Stimulated activated naive CD8-positive, alpha-beta T cell treated with anti-CD3 and anti-CD28 coated beads, Interleukin-15, amount 100 ng/mL, for 72 hours (primary cell): Measurements from ENCODE around the gene ZNF775.
A peak's percentile ranks its signal among the peaks of the same experiment; 100 is the strongest.
"Not testable (repeated sequence)": the region's sequence is repeated elsewhere in the genome, so short reads cannot be mapped to it uniquely, and the experiment has no call there.

Experiments
- ATAC-seq: fragments of 150-1000 bp; cut with Tn5 transposase; 2 replicates; pipeline ENCODE4 v1.10.0; 2021; ENCODE audit warnings: mild to moderate bottlenecking, moderate library complexity
- DNase-seq, 2 donors: peaks; one replicate each; pipeline ENCODE4 v3.0.0; 2021 to 2022
- H3K27ac Mint-ChIP-seq, 2 donors: one replicate each; pipeline ENCODE4 v1.8.0; 2022; ENCODE audit warnings: mild to moderate bottlenecking in 2 of 2, mixed read lengths in 2 of 2, moderate library complexity in 2 of 2
- H3K27me3 Mint-ChIP-seq: one replicate; pipeline ENCODE4 v1.8.0; 2022; ENCODE audit warnings: mixed read lengths
- H3K4me1 Mint-ChIP-seq: one replicate; pipeline ENCODE4 v1.8.0; 2022; ENCODE audit warnings: mild to moderate bottlenecking, mixed read lengths
- H3K4me3 Mint-ChIP-seq, 2 donors: one replicate each; pipeline ENCODE4 v1.8.0; 2022; ENCODE audit warnings: mild to moderate bottlenecking in 2 of 2, mixed read lengths in 2 of 2, moderate library complexity in 1 of 2
- H3K9me3 Mint-ChIP-seq, 2 donors: one replicate each; pipeline ENCODE4 v1.8.0; 2022; ENCODE audit warnings: mixed read lengths in 2 of 2

The ZNF775 gene

DNA sequence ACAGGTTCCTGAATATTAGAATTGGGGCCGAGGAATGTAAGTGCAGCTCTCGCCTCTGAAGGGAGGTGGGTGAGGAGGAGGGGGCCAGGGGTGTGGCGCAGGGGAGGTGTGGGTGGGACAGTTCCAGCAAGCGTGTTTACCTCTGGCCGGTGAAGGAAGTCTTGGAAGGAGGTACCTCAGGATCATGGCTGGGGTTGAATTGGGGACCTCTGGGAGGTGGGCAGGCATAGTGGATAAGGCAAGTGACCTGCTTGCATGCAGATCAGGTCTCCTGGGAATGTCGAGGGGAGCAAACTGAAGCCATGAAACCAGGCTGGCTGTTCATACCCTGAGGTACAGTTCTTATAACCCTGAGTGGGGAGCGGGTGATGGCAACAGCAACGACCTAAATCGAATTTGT lies 2.0 kb downstream of the ZNF775 start:
- Mint-ChIP-seq H3K27me3 (no peaks in the 10 kb centered on the region), H3K4me1 (peaks cover 63% of the 10 kb centered on the region), H3K27ac (no peak overlapping the region), H3K4me3 (no peak overlapping the region), H3K9me3 (no peaks in the 10 kb centered on the region)
- DNase-seq (no peak), ATAC-seq (no peak)

- Mint-ChIP-seq H3K27ac (no peak overlapping the region), H3K4me3 (no peak overlapping the region), H3K27me3 (no peaks in the 10 kb centered on the region), H3K4me1 (peaks cover 61% of the 10 kb centered on the region), H3K9me3 (no peaks in the 10 kb centered on the region)
- ATAC-seq (no peak), DNase-seq (no peak)
Measured at GRCh38 chr7:150381785-150382122, 2.6 kb downstream of the ZNF775 start.

DNA sequence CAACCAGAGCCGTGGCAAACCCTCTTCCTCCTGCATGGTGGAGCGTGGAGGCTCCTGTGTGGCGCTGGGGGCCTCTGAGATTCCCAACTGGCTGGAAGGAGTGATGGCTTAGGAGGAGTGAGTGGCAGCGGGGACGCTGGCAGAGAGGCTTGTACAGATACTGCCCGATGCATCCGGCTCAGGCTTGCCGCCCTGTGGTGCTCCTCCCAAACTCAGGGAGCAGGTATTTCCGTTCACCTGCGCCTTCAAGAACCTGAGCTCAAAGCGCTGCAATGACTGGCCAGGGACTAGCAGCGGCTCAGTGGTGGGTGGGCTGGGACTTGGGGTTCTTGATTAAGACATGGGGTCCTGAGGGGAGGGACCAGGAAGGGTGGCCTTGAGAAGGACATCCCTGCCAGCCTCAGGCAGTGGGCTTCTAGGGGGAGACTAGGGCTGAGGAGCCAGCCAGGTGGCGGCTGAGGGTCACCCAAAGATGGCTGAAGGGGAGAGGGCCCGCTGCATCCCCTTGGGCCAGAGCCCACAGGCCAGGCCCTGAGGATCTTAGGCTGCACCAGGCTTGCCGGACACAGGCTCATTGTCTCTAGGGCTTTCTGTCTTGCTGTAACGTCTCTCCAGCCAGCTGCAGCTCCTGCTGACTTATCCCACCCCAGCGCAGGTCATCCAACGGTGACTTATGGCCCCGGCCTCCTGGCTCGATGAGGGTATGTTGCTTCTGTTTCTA lies 3.2 kb downstream of the ZNF775 start:
- DNase-seq: no peak
- Mint-ChIP-seq H3K27me3 (no peaks in the 10 kb centered on the region), H3K27ac (no peak overlapping the region), H3K9me3 (no peaks in the 10 kb centered on the region), H3K4me3 (no peak overlapping the region), H3K4me1 (peaks cover 56% of the 10 kb centered on the region)
- no peak for ATAC-seq

- H3K27me3 Mint-ChIP-seq: no peaks in the 10 kb centered on the region
- H3K27ac Mint-ChIP-seq: no peak overlapping the region
- no peaks in the 10 kb centered on the region for H3K9me3 Mint-ChIP-seq
- H3K4me1 Mint-ChIP-seq: peaks cover 50% of the 10 kb centered on the region
- DNase-seq (no peak), ATAC-seq (no peak)
- no peak overlapping the region for H3K4me3 Mint-ChIP-seq
Measured at GRCh38 chr7:150382844-150383225, 3.7 kb downstream of the ZNF775 start.

- Mint-ChIP-seq H3K4me1 (peaks cover 44% of the 10 kb centered on the region), H3K9me3 (no peaks in the 10 kb centered on the region), H3K4me3 (no peak overlapping the region), H3K27me3 (no peaks in the 10 kb centered on the region), H3K27ac (no peak overlapping the region)
- DNase-seq: no peak
- no peak for ATAC-seq
Measured at GRCh38 chr7:150383710-150384397, 4.7 kb downstream of the ZNF775 start.

DNA sequence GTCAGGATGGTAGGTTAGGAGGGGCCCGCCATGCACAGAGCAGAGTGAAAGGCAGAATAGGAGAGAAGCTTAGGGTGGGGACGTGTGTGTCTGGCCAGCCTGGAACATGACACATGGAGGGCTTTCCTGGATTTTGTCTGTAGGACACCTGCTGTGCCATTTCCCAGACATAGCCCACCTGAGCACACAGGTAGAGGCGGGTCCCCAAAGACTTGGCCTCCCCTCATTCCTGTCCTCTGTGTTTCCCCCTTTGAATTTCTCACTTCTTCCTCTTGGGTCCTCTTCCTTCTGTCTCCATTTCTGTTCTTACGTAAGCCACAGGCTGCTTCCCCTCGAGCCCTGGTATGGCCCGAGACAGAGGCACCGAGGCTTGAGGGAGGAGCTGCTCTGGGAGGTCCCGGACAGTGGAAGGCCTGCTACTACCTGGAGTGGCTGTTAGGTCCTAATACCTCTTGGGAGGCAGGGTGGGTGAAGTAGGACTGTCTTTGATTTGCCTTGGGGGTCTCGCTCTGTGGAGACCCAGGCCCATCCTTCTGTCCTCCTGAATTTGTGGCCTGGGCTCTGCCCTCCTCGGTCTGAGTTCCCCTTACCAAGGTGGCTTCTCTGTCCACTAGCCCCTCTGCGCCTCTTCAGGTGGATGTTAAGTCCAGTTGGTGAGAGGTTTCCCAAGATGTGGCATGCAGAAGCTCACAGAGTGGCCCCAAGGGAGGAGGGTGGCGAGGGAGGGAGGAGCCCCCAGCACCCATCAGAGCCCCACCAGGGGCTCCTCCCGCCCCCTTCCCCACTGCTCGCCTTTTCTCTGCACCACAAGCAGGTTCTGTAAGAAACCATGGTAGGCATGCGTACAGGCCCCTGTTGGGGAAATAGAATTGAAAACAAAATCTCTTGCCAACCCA lies 5.5 kb downstream of the ZNF775 start:
- H3K4me3 Mint-ChIP-seq: no peak overlapping the region
- ATAC-seq: no peak
- peaks cover 45% of the 10 kb centered on the region for H3K4me1 Mint-ChIP-seq
- H3K9me3 Mint-ChIP-seq: no peaks in the 10 kb centered on the region
- H3K27ac Mint-ChIP-seq: no peak overlapping the region
- no peak for DNase-seq
- no peaks in the 10 kb centered on the region for H3K27me3 Mint-ChIP-seq

DNA sequence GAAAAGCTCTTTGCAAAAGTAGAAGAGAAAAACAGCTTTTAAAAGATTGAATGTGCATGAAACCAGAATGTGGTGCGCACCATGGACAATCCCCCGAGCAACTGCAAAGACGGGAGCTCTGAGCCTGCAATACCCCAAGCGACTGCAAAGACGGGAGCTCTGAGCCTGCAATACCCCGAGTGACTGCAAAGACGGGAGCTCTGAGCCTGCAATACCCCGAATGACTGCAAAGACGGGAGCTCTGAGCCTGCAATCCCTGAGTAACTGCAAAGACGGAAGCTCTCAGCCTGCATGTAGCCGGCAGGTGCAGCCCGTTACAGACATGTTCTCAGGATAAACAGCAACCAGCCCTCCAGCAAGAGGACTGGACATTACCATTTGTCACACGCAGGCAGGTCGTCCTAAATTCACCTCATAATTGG lies 6.2 kb downstream of the ZNF775 start:
- Mint-ChIP-seq H3K9me3 (no peaks in the 10 kb centered on the region), H3K27ac (no peak overlapping the region), H3K4me3 (no peak overlapping the region), H3K27me3 (no peaks in the 10 kb centered on the region), H3K4me1 (peaks cover 39% of the 10 kb centered on the region)
- DNase-seq: no peak
- no peak for ATAC-seq

GRCh38 chr7:150385884-150386283 lies 6.8 kb downstream of the ZNF775 start:
- not testable (repeated sequence) for DNase-seq, H3K27ac Mint-ChIP-seq, H3K27me3 Mint-ChIP-seq, ATAC-seq, H3K4me3 Mint-ChIP-seq, H3K9me3 Mint-ChIP-seq
- peaks cover 34% of the 10 kb centered on the region for H3K4me1 Mint-ChIP-seq

DNA sequence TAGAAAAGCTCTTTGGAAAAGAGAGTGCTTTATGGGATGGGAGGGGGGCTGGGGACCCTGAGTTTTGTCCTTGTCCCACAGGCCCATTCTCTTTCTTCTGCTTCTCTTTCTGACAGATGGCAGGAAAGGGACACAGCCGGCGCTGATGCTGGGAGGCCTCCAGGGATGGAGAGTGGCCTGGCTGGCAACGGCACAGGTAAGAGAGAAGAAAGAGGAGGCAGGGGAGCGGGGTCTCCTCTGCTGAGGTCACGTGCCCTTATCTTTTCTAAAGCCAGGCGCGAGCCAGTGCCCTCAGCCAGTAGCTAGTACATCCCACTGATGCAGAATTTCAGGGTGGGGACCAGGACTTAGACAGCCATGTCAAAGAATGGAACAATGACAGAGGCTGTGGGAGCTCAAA lies 9.2 kb downstream of the ZNF775 start:
- H3K9me3 Mint-ChIP-seq: no peaks in the 10 kb centered on the region
- no peak for DNase-seq
- H3K4me3 Mint-ChIP-seq: no peak overlapping the region
- H3K27me3 Mint-ChIP-seq: no peaks in the 10 kb centered on the region
- ATAC-seq: no peak
- no peak overlapping the region for H3K27ac Mint-ChIP-seq
- H3K4me1 Mint-ChIP-seq: peaks cover 19% of the 10 kb centered on the region

- Mint-ChIP-seq H3K4me1 (peaks cover 13% of the 10 kb centered on the region), H3K27me3 (no peaks in the 10 kb centered on the region), H3K27ac (no peak overlapping the region), H3K4me3 (no peak overlapping the region), H3K9me3 (no peaks in the 10 kb centered on the region)
- ATAC-seq (peak; percentile 43), DNase-seq (no peak)
Measured at GRCh38 chr7:150388709-150389531, 9.8 kb downstream of the ZNF775 start.

GRCh38 chr7:150389532-150389816 lies 10.3 kb downstream of the ZNF775 start:
- no peak for DNase-seq
- Mint-ChIP-seq H3K27ac (no peak overlapping the region), H3K9me3 (no peaks in the 10 kb centered on the region), H3K4me3 (no peak overlapping the region), H3K4me1 (peaks cover 8% of the 10 kb centered on the region), H3K27me3 (no peaks in the 10 kb centered on the region)
- ATAC-seq: peak; percentile 45

DNA sequence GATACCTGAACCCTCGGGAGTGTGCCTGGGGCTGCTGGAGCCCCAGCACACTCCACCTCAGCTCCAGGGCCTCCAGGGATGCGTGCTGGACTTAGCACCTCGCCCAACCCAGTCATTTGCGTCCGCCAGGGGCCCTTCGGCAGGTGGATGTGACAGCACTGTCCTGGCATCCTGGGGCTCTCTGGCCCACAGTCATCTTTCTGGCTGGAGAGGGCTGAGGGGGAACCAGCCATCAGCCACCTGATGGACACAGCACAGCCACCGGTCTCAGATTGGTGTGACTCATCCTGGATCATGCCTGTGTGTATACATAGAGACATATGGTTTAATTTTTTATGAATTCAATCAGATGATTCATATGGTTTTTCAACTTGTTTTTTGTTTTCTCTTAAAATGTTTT lies 11.1 kb downstream of the ZNF775 start:
- H3K27ac Mint-ChIP-seq: peak overlapping the region in 1 of 2 donors; percentile 74
- no peaks in the 10 kb centered on the region for H3K27me3 Mint-ChIP-seq
- H3K4me3 Mint-ChIP-seq: no peak overlapping the region
- no peaks in the 10 kb centered on the region for H3K9me3 Mint-ChIP-seq
- ATAC-seq (no peak), DNase-seq (no peak)
- H3K4me1 Mint-ChIP-seq: peaks cover 8% of the 10 kb centered on the region

DNA sequence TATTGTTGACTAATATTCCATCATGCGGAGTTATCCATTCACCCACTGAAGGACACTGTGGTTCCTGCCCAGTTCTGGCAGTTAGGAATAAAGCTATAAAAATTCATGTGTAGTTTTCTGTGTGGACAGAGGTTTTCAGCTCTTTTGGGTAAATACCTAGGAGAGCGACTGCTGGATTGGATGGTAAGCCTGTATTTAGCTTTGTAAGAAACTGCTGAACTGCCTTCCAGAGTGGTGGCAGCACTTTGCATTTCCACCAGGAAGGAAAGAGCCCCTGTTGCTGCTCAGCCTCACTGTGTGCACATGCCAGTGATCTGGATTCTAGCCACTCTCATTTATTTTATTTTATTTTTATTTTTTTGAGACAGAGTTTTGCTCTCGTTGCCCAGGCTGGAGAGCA lies 14.2 kb downstream of the ZNF775 start:
- no peak for ATAC-seq
- no peaks in the 10 kb centered on the region for H3K27me3 Mint-ChIP-seq
- H3K4me1 Mint-ChIP-seq: peaks cover 4% of the 10 kb centered on the region
- H3K9me3 Mint-ChIP-seq: no peaks in the 10 kb centered on the region
- H3K27ac Mint-ChIP-seq: no peak overlapping the region
- no peak overlapping the region for H3K4me3 Mint-ChIP-seq
- DNase-seq: no peak

- peak overlapping the region in 1 of 2 donors; percentile 66 for H3K27ac Mint-ChIP-seq
- no peak for ATAC-seq
- DNase-seq: no peak
- no peak overlapping the region for H3K4me3 Mint-ChIP-seq
- H3K9me3 Mint-ChIP-seq: no peaks in the 10 kb centered on the region
- no peaks in the 10 kb centered on the region for H3K27me3 Mint-ChIP-seq
- H3K4me1 Mint-ChIP-seq: peaks cover 15% of the 10 kb centered on the region
Measured at GRCh38 chr7:150396426-150396825, 17.3 kb downstream of the ZNF775 start.

GRCh38 chr7:150396851-150397260 lies 17.7 kb downstream of the ZNF775 start:
- Mint-ChIP-seq H3K4me1 (peaks cover 19% of the 10 kb centered on the region), H3K4me3 (no peak overlapping the region), H3K9me3 (no peaks in the 10 kb centered on the region), H3K27me3 (no peaks in the 10 kb centered on the region), H3K27ac (no peak overlapping the region)
- peak; percentile 70 for ATAC-seq
- no peak for DNase-seq
